ENCODE measurements around the gene TCP11. TPM values are rescaled to one million over a fixed set of nuclear protein-coding genes. Genes with fewer than 3 reads are reported as not detected.

Gene TCP11
- total and polyA plus RNA-seq, 11 donors = 0.04 TPM; not detected in 10

DNA sequence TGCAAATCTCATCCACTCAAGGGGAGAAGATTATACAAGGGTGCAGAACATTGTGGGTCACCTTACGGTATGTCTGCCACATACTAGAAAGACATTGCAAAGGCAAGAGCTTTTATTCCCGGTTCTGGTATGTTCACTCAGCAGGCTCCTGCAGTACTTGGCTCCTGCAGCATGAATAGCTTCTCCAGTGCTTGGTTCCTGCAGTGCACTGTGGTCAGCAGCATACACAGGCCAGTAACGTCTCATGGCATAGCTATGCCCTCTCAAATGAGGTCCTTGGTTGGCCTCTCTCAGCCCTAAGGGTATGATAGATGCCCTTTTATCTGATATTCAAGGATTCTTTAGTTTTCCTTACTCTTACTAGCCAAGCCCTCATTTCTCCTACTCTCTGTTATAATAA, 12.6 kb downstream of the TCP11 start:
- H3K36me3 ChIP-seq = no peaks in the 10 kb centered on the region
- no peaks in the 10 kb centered on the region for H3K9me3 ChIP-seq
- no peaks in the 10 kb centered on the region for H3K27me3 ChIP-seq
- no peak overlapping the region for H3K4me3 ChIP-seq
- H3K4me1 ChIP-seq = no peaks in the 10 kb centered on the region
- no peak for DNase-seq
- H3K27ac ChIP-seq = no peak overlapping the region
- no peak for ATAC-seq
- TF ChIP-seq, protein P1, sequence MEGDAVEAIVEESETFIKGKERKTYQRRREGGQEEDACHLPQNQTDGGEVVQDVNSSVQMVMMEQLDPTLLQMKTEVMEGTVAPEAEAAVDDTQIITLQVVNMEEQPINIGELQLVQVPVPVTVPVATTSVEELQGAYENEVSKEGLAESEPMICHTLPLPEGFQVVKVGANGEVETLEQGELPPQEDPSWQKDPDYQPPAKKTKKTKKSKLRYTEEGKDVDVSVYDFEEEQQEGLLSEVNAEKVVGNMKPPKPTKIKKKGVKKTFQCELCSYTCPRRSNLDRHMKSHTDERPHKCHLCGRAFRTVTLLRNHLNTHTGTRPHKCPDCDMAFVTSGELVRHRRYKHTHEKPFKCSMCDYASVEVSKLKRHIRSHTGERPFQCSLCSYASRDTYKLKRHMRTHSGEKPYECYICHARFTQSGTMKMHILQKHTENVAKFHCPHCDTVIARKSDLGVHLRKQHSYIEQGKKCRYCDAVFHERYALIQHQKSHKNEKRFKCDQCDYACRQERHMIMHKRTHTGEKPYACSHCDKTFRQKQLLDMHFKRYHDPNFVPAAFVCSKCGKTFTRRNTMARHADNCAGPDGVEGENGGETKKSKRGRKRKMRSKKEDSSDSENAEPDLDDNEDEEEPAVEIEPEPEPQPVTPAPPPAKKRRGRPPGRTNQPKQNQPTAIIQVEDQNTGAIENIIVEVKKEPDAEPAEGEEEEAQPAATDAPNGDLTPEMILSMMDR (IDR thresholded peaks at IDR 0.05) = no peak
- no peak for TF ChIP-seq POLR2A (IDR thresholded peaks at IDR 0.05)
- 67 to 89% (median 89%) methylated on average over 3 of the region's 3 CpGs for WGBS, 4 donors
- intact Hi-C loops (cut with DNase I) = no loop called here

DNA sequence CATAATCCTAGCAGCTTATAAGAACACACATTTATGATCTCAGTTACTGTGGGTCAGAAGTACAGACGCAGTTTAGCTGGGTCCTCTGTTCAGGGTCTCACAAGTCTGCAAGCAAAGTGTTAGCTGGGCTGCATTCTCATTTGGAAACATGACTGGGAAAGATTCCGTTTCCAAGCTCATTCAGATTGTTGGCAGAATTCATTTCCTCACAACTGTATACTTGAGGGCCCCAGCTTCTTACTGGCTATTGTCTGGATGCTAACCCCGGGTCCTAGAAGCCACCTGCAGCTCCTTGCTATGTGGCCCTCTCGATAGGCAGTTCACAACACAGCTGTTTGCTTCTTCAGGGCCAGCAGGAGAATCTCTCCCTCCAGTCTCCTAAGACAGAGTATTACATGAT, 13.1 kb downstream of the TCP11 start:
- WGBS, 4 donors = 57 to 66% (median 63%) methylated on average over 4 of the region's 4 CpGs
- no peak for ATAC-seq
- Histone ChIP-seq H3K36me3 (no peaks in the 10 kb centered on the region), H3K9me3 (peaks cover 0 to 3% (median 0%) of the 10 kb centered on the region in 12 donors), H3K27me3 (no peaks in the 10 kb centered on the region), H3K4me3 (no peak overlapping the region), H3K4me1 (no peaks in the 10 kb centered on the region), H3K27ac (no peak overlapping the region)
- intact Hi-C loops (cut with DNase I) = no loop called here
- TF ChIP-seq, protein P1 (IDR thresholded peaks at IDR 0.05) = no peak
- TF ChIP-seq POLR2A (IDR thresholded peaks at IDR 0.05) = no peak
- no peak for DNase-seq

DNA sequence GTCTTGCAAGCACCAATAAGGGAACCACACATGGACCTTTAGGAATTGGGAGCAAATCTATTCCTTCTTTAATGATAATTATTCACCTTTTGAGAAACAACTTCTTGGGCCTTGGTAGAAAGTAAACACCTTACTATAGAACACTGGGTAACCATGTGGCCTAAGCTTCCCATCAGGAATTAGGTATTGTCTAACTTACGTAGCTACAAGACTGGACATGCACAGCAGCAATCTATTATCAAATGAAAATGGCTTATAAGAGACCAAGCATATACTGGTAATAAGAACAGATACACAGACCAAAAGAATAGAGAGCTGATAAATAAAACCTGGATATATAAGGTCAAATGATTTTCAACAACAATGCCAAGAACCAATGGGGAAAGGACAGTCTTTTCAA, 16.8 kb downstream of the TCP11 start:
- intact Hi-C loops (cut with DNase I) = no loop called here
- peaks cover 0 to 7% (median 0%) of the 10 kb centered on the region in 12 donors for H3K9me3 ChIP-seq
- 96 to 100% (median 97%) methylated on average over 1 of the region's 1 CpG for WGBS, 4 donors
- H3K36me3 ChIP-seq = no peaks in the 10 kb centered on the region
- H3K27me3 ChIP-seq = no peaks in the 10 kb centered on the region
- ATAC-seq (no peak), DNase-seq (no peak)
- no peak overlapping the region for H3K27ac ChIP-seq
- H3K4me3 ChIP-seq = no peak overlapping the region
- TF ChIP-seq, protein P1 (IDR thresholded peaks at IDR 0.05) = no peak
- no peak for TF ChIP-seq POLR2A (IDR thresholded peaks at IDR 0.05)
- H3K4me1 ChIP-seq = no peaks in the 10 kb centered on the region

DNA sequence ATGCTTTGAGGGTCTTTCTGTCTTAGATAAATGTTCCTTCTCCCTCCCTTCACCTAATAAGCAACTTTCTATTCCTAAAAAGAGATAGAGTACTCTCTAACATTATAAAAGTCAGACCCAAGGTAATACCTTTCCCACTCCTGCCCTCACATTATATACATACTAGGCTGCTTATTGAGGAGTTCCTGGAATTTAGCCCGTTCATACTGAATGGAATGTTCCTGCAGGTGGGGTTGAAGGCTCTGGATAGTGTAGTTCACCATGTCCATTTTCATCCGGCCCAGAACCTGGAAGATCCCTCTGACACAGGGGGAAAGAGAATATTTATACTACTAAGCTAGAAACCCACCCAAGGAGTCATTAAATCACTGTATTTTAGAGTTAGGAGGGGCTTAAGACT, 20.4 kb downstream of the TCP11 start:
- no peaks in the 10 kb centered on the region for H3K27me3 ChIP-seq
- intact Hi-C loops (cut with DNase I) = no loop called here
- TF ChIP-seq, protein P1 (IDR thresholded peaks at IDR 0.05) = no peak
- TF ChIP-seq POLR2A (IDR thresholded peaks at IDR 0.05) = no peak
- DNase-seq (no peak), ATAC-seq (no peak)
- 76 to 85% (median 80%) methylated on average over 2 of the region's 2 CpGs for WGBS, 4 donors
- no peak overlapping the region for H3K27ac ChIP-seq
- no peaks in the 10 kb centered on the region for H3K4me1 ChIP-seq
- no peak overlapping the region for H3K4me3 ChIP-seq
- H3K9me3 ChIP-seq = peaks cover 0 to 7% (median 0%) of the 10 kb centered on the region in 12 donors
- no peaks in the 10 kb centered on the region for H3K36me3 ChIP-seq
